NB4 (cell line): Measurements from ENCODE around the gene FUT8.

Experiments used
- DNase-seq: peaks from one replicate; pipeline ENCODE4 v3.0.0; 2010; ENCODE audit warnings: low read depth
- H3K4me3 ChIP-seq: one replicate; pipeline ENCODE4 v1.5.1; 2011; ENCODE audit warnings: mild to moderate bottlenecking, low read depth, low read length, moderate library complexity
- CTCF ChIP-seq: IDR thresholded peaks from one replicate; pipeline ENCODE4 v1.5.1; 2012; ENCODE audit warnings: low read depth, low read length
- MAX ChIP-seq: IDR thresholded peaks from 2 replicates; pipeline ENCODE4 v1.6.1; 2011; ENCODE audit warnings: low read depth, low read length
- MYC ChIP-seq: IDR thresholded peaks from 2 replicates; pipeline ENCODE4 v1.6.1; 2011; ENCODE audit warnings: low read depth, low read length
- POLR2A ChIP-seq: IDR thresholded peaks from 2 replicates; pipeline ENCODE4 v1.6.1; 2011; ENCODE audit warnings: mild to moderate bottlenecking; ENCODE audit not compliant: insufficient read length; ENCODE audit errors: extremely low read depth

The FUT8 gene

GRCh38 chr14:65373016-65373670, 39.4 kb upstream of the FUT8 start:
- H3K4me3 ChIP-seq, result no peak overlapping the region
- DNase-seq, result no peak
- TF ChIP-seq MYC (no peak), POLR2A (no peak), MAX (no peak), CTCF (no peak)

DNA sequence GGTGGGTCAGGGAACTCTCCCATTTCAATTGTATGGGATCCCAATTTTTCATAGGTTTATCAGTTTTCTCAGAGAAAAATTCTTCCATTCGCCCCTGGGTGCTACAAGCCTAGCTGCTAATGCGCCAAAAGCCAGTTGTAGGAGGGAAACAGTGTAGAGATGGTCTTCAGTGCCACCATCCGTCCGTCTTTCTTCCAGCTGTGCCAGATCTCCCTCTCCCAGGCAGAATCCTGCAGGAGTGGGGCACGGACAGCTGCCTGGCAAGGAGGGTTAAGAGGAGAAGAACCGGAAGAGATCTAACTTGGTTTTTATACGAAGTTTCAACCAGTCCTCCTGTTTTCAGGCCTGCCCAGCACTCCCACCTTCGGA, 38.9 kb upstream of the FUT8 start:
- no peak for TF ChIP-seq POLR2A
- TF ChIP-seq MYC, result no peak
- no peak for DNase-seq
- H3K4me3 ChIP-seq, result no peak overlapping the region

- H3K4me3 ChIP-seq, result no peak overlapping the region
- DNase-seq, result peak; percentile 32
- TF ChIP-seq CTCF, result no peak
- TF ChIP-seq MYC, result no peak
- no peak for TF ChIP-seq MAX
- TF ChIP-seq POLR2A, result no peak
These were observed 35.0 kb upstream of the FUT8 start for GRCh38 chr14:65377576-65377975.

DNA sequence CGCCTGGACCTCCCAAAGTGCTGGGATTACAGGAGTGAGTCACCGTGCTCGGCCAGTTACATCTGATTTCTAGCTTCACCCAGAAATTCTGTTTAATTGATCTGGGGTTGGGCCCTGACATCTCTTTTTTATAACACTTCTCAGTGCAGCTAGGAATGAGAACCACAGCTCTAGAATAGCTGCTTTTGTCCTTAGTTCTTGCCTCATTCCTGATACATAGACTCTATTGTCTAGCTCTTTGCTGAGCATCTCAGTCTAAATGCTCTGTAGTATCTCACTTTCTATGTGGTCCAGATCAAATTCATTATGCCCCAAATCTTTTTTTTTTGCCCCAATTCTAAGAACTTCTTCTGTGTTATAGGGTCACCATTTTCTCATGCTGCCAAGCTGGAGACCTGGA, 29.9 kb upstream of the FUT8 start:
- H3K4me3 ChIP-seq, result no peak overlapping the region
- DNase-seq, result no peak
- TF ChIP-seq CTCF, result no peak
- TF ChIP-seq MYC, result no peak
- TF ChIP-seq POLR2A, result no peak
- no peak for TF ChIP-seq MAX

DNA sequence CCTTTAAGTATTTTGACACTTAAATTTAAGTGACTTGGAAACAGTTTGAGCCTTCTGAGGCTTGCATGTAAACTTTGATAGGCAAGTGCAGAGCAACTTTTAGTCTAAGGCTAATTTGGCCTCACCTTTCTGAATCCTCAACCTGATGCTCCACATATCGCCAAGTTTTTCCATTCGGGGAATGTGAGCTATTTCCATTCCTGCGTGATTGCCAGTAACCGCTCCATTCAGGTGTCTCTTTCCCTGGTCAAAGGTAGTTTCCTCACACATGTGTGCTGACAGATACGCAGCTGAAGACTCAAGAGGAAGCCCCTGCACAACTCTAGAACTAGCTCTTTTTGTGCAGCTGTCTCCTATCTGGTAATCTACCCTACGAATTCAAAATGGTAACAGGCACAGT, 25.4 kb upstream of the FUT8 start:
- H3K4me3 ChIP-seq, result no peak overlapping the region
- TF ChIP-seq POLR2A, result no peak
- no peak for TF ChIP-seq MYC
- no peak for TF ChIP-seq CTCF
- TF ChIP-seq MAX, result no peak
- no peak for DNase-seq

DNA sequence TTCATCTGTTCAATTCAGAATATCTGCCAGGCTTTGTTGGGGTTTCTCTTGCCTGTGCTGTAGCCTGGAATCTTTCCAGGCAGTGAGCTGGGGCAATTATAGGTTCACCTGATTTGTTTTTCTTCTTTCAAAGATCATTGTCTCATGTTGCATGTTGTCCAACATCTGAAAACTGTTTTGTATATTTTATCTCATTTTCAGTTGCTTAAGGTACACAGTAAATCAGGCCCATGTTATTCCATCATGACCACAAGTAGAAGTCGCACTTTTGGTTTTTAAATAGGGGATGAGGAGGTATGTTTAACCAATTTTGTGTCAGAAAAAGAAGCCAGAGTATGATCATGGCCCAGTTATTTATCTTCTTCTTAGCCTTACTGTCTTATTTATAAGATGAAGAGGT, 24.9 kb upstream of the FUT8 start:
- H3K4me3 ChIP-seq, result no peak overlapping the region
- TF ChIP-seq MYC, result no peak
- TF ChIP-seq POLR2A, result no peak
- no peak for TF ChIP-seq MAX
- TF ChIP-seq CTCF, result no peak
- no peak for DNase-seq
